Stomach (tissue), 19 donors: ENCODE results near the gene FAM237A. TPM values are rescaled to one million over a fixed set of nuclear protein-coding genes. Genes with fewer than 3 reads are reported as not detected.

Experiments
- DNase-seq, 2 donors: peaks; one replicate each; pipeline versions ENCODE4 v3.0.0 to v3.0.0-alpha.2; 2013 to 2019
- H3K27ac ChIP-seq, 5 donors: fragments of 200-600 bp in 4 of 5; sonication (generic) in 4 of 5; one replicate each; pipeline ENCODE4 v1.5.1; 2013 to 2019; ENCODE audit warnings: mild to moderate bottlenecking in 1 of 5, moderate library complexity in 1 of 5
- H3K27me3 ChIP-seq, 3 donors: fragments of 200-600 bp; sonication (generic); one replicate each; pipeline ENCODE4 v1.5.1; 2017 to 2019; ENCODE audit warnings: mixed run types in 1 of 3
- H3K36me3 ChIP-seq, 4 donors: fragments of 200-600 bp; sonication (generic); 1 replicate in 3 of 4; 2 replicates in 1 of 4; pipeline ENCODE4 v1.5.1; 2016 to 2019
- H3K4me1 ChIP-seq, 4 donors: fragments of 200-600 bp; sonication (generic); one replicate each; pipeline ENCODE4 v1.5.1; 2016 to 2019
- H3K4me3 ChIP-seq, 4 donors: fragments of 200-600 bp; sonication (generic) in 3 of 4; one replicate each; pipeline ENCODE4 v1.5.1; 2016 to 2019; ENCODE audit warnings: mild to moderate bottlenecking in 1 of 4
- H3K9me3 ChIP-seq, 4 donors: fragments of 200-600 bp; sonication (generic); one replicate each; pipeline ENCODE4 v1.5.1; 2016 to 2019
- EP300 ChIP-seq: sonication (generic); formaldehyde crosslinking; IDR thresholded peaks from one replicate; pipeline ENCODE4 v1.6.1; 2017; ENCODE audit warnings: antibody characterized with exemption
- POLR2A ChIP-seq, 4 donors: fragments of 450-650 bp; IDR thresholded peaks; one replicate each; pipeline ENCODE4 v1.6.1; 2016; ENCODE audit warnings: antibody characterized with exemption in 4 of 4, control low read depth in 2 of 4, mild to moderate bottlenecking in 1 of 4, moderate library complexity in 1 of 4
- POLR2AphosphoS5 ChIP-seq, 3 donors: sonication (generic); formaldehyde crosslinking; IDR thresholded peaks; one replicate each; pipeline ENCODE4 v1.6.1; 2016; ENCODE audit warnings: antibody characterized with exemption in 3 of 3
- WGBS, 5 donors: extraction: QIAGEN DNeasy Blood & Tissue Kit in 3 of 5; methylation state at CpG; one replicate each; pipeline versions ENCODE4 v1.1.5 to v1.1.7; 2013 to 2018; 5-methylcytosine and 5-hydroxymethylcytosine counted together
- intact Hi-C: fragments of 100-400 bp; cut with DNase I; formaldehyde crosslinking; loops from one replicate; pipeline ENCODE4 v1.15.1; 2023; ENCODE audit warnings: low total_unique reads
- long read RNA-seq, 10 donors: transcript quantifications; one replicate each; lab custom pipeline, GENCODE V29; 2026
- polyA plus RNA-seq, 3 donors: library from polyadenylated mRNA; stranded (reverse); fragments of 200-250 nt; gene quantifications; one replicate each; pipeline ENCODE4 v1.2.3, GENCODE V29; 2013
- total RNA-seq, 5 donors: library from RNA; depleted of rRNA; stranded (reverse); fragments of >200 nt; gene quantifications; one replicate each; pipeline versions ENCODE4 v1.1.0 to v1.2.3, GENCODE V29; 2014 to 2016
- TF ChIP-seq, protein P1 (sequence below), 7 experiments: fragments of 450-650 bp in 4 of 7; fragments of 200-600 bp in 3 of 7; sonication (generic) in 3 of 7; IDR thresholded peaks; one replicate each; pipeline ENCODE4 v1.5.1; 2016 to 2019; ENCODE audit warnings: antibody characterized with exemption in 7 of 7, control low read depth in 2 of 7, mild to moderate bottlenecking in 1 of 7
- donor health status: healthy with polysubstance abuse.
- donor health status: Bipolar disorder and iron deficiency.
- donor health status: healthy.

Gene FAM237A
- total RNA-seq: not detected
- polyA plus RNA-seq: not detected
- long read RNA-seq, donor 1: 0 reads
- long read RNA-seq, donor 2: 0 reads
- long read RNA-seq, donor 3: 0 reads
- long read RNA-seq, donor 4: 0 reads
- long read RNA-seq, donor 5: 0 reads
- long read RNA-seq, donor 6: 0 reads
- long read RNA-seq, donor 7: 0 reads
- long read RNA-seq, donor 8: 0 reads
- long read RNA-seq, donor 9: 0 reads
- long read RNA-seq, donor 10: 0 reads

DNA sequence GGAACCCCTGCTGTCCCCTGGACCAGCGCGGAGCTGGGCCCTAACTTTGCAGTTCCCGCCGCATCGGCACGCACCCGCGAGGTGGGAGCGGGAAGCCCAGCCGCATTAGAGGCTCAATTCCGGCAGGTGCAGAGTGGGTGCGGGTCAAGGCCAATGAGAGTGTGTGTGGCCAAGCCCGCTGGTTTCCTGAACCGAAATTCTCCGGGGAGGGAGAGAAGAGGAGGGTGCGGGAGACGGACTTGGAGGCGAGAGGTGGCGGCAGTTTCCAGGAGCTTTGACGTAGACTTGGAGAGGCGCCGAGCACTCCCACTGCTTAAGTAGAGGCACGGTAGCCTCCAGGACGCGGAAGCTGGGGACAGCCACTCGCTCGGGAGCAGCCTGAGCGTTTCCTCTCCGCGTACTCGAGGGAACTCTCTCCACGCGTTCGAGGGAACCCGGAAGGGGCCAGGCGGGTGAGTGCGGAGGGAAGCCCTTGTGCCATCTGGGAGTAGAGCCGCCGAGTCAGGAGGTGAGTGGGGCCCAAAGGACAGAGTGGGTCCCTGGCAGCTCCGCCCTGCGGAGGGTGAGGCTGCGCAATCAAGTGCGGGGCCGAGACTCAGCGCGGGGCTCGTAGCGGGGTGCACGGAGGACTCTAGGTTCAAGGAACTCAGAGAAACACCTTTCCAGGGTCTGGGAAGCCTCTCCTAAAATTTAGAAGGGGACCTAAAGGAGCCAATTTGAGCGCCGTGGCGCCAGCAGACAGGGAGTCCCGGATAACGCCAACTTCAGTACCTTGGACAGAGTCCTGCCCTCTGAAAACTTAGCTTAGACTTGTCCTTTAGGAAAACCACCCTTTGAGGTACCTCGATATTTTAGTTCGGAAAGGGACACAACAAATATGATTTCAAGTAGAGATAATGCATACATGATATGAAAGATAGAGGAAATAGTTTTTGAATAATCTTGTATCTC lies at the start of gene FAM237A:
TSS of gene FAM237A (plus strand) at position 413 of the 951 bp plus-strand sequence. CDS start 1,750 bp downstream, outside the sequence.
- no peak for TF ChIP-seq POLR2A (IDR thresholded peaks at IDR 0.05)
- no peak for TF ChIP-seq POLR2AphosphoS5 (IDR thresholded peaks at IDR 0.05)
- TF ChIP-seq, protein P1, sequence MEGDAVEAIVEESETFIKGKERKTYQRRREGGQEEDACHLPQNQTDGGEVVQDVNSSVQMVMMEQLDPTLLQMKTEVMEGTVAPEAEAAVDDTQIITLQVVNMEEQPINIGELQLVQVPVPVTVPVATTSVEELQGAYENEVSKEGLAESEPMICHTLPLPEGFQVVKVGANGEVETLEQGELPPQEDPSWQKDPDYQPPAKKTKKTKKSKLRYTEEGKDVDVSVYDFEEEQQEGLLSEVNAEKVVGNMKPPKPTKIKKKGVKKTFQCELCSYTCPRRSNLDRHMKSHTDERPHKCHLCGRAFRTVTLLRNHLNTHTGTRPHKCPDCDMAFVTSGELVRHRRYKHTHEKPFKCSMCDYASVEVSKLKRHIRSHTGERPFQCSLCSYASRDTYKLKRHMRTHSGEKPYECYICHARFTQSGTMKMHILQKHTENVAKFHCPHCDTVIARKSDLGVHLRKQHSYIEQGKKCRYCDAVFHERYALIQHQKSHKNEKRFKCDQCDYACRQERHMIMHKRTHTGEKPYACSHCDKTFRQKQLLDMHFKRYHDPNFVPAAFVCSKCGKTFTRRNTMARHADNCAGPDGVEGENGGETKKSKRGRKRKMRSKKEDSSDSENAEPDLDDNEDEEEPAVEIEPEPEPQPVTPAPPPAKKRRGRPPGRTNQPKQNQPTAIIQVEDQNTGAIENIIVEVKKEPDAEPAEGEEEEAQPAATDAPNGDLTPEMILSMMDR (IDR thresholded peaks at IDR 0.05): no peak
- no peak for TF ChIP-seq EP300
- H3K36me3 ChIP-seq: no peaks in the 10 kb centered on the region
- 8 to 10% (median 10%) methylated on average over 25 to 56 of the region's 56 CpGs for WGBS, 5 donors
- no peak within 1 kb of the TSS for H3K4me3 ChIP-seq
- DNase-seq: peak in 1 of 2 donors; percentile 85
- intact Hi-C loops: no loop called here
- H3K9me3 ChIP-seq: peaks cover 0 to 8% (median 4%) of the 10 kb centered on the region in 4 donors
- H3K4me1 ChIP-seq: peaks cover 0 to 9% (median 3%) of the 10 kb centered on the region in 4 donors
- H3K27ac ChIP-seq: no peak within 1 kb of the TSS
- H3K27me3 ChIP-seq: peaks cover 3 to 51% (median 19%) of the 10 kb centered on the region in 3 donors

DNA sequence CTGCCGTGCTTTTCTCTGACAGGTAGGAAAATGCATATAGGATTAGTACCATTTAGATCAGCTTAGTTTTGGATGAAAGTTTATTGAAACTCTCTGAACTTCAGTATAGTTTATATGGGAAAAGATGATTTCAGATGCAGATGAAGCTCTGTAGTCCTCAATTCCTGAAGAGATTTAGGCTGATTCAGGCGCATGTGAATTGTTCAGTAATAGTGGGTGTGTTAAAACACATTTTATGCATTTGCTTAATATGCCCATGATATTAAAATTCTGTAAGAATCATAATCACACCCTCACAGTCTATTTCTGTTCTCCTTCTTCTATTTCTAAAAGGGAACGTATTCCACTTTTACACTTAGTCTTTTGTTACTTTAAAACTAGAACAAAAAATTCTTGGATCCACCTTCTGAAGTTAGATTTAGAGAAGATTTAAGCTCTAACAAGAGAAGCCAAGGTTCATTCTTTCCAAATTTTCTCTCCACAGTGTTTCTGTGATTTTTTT lies 44.5 kb upstream of the FAM237A start:
- no peak for TF ChIP-seq POLR2AphosphoS5 (IDR thresholded peaks at IDR 0.05)
- TF ChIP-seq POLR2A (IDR thresholded peaks at IDR 0.05): no peak
- TF ChIP-seq, protein P1 (IDR thresholded peaks at IDR 0.05): no peak
- no peak for TF ChIP-seq EP300
- 85 to 92% (median 91%) methylated on average over 3 of the region's 3 CpGs for WGBS, 5 donors
- intact Hi-C loops: no loop called here
- no peak overlapping the region for H3K27ac ChIP-seq
- H3K9me3 ChIP-seq: no peaks in the 10 kb centered on the region
- H3K27me3 ChIP-seq: no peaks in the 10 kb centered on the region
- H3K4me3 ChIP-seq: no peak overlapping the region
- no peaks in the 10 kb centered on the region for H3K36me3 ChIP-seq
- no peak for DNase-seq
- H3K4me1 ChIP-seq: no peaks in the 10 kb centered on the region

DNA sequence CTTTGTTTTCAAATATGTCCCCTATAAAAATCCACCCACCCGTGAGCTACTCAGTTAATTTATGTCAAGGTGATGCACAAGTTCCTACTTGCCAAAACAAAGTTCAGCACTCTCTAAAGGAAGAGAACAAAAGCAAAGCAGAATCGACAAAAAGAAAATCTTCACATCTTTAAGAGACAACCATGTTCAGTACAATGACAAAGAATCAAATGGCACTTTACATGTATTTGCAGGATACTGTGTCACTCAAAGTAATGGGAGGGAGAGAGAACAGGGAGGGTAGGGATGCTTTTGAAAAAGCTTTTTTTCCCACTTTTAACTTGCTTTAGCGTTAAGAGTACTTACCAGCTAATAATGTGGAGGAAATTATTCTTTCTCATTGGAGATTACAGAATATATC lies 39.0 kb upstream of the FAM237A start:
- Histone ChIP-seq H3K27me3 (no peaks in the 10 kb centered on the region), H3K36me3 (no peaks in the 10 kb centered on the region), H3K4me3 (no peak overlapping the region), H3K27ac (no peak overlapping the region), H3K4me1 (no peaks in the 10 kb centered on the region), H3K9me3 (no peaks in the 10 kb centered on the region)
- intact Hi-C loops: no loop called here
- DNase-seq: no peak
- TF ChIP-seq POLR2AphosphoS5 (IDR thresholded peaks at IDR 0.05) (no peak), POLR2A (IDR thresholded peaks at IDR 0.05) (no peak), EP300 (no peak)
- TF ChIP-seq, protein P1 (IDR thresholded peaks at IDR 0.05): no peak
- 82 to 85% (median 85%) methylated on average over 3 of the region's 3 CpGs for WGBS, 5 donors

- intact Hi-C loops: no loop called here
- Histone ChIP-seq H3K27ac (no peak overlapping the region), H3K36me3 (no peaks in the 10 kb centered on the region), H3K4me1 (no peaks in the 10 kb centered on the region), H3K4me3 (no peak overlapping the region), H3K9me3 (no peaks in the 10 kb centered on the region), H3K27me3 (no peaks in the 10 kb centered on the region)
- 31 to 67% (median 50%) methylated on average over 1 of the region's 1 CpG for WGBS, 5 donors
- no peak for TF ChIP-seq POLR2AphosphoS5 (IDR thresholded peaks at IDR 0.05)
- TF ChIP-seq POLR2A (IDR thresholded peaks at IDR 0.05): no peak
- TF ChIP-seq, protein P1 (IDR thresholded peaks at IDR 0.05): no peak
- no peak for TF ChIP-seq EP300
- no peak for DNase-seq
Observed at GRCh38 chr2:206610451-206610850, 31.8 kb upstream of the FAM237A start.
